Neuronal stem cell (in vitro differentiated cells): ENCODE data around the gene CTSS.

Experiments
- DNase-seq: peaks from one replicate; pipeline ENCODE4 v3.0.0-alpha.2; 2013; ENCODE audit warnings: low spot score
- H2AFZ ChIP-seq: one replicate; pipeline ENCODE4 v1.6.1; 2013; ENCODE audit warnings: mild to moderate bottlenecking, low read length, inconsistent platforms
- H2AK5ac ChIP-seq: 2 replicates; pipeline ENCODE4 v1.6.1; 2013; ENCODE audit warnings: low read depth, mild to moderate bottlenecking, inconsistent platforms, low read length, moderate library complexity, mixed read lengths
- H2BK120ac ChIP-seq: 2 replicates; pipeline ENCODE4 v1.6.1; 2013; ENCODE audit warnings: low read depth, mild to moderate bottlenecking, inconsistent platforms, low read length, moderate library complexity, mixed read lengths
- H2BK12ac ChIP-seq: one replicate; pipeline ENCODE4 v1.6.1; 2013; ENCODE audit warnings: low read length, inconsistent platforms
- H2BK15ac ChIP-seq: 2 replicates; pipeline ENCODE4 v1.6.1; 2013; ENCODE audit warnings: mild to moderate bottlenecking, low read length, inconsistent platforms, mixed read lengths
- H2BK5ac ChIP-seq: one replicate; pipeline ENCODE4 v1.6.1; 2013; ENCODE audit warnings: inconsistent platforms, mild to moderate bottlenecking, low read length, moderate library complexity
- H3K14ac ChIP-seq: one replicate; pipeline ENCODE4 v1.6.1; 2013; ENCODE audit warnings: low read length, inconsistent platforms
- H3K18ac ChIP-seq: 2 replicates; pipeline ENCODE4 v1.6.1; 2013; ENCODE audit warnings: low read length, inconsistent platforms
- H3K23ac ChIP-seq: 2 replicates; pipeline ENCODE4 v1.6.1; 2013; ENCODE audit warnings: low read depth, mild to moderate bottlenecking, mixed read lengths, low read length, inconsistent platforms; ENCODE audit not compliant: poor library complexity
- H3K27ac ChIP-seq: replicated peaks from 3 replicates; pipeline ENCODE4 v1.5.1; 2013; ENCODE audit warnings: low read length, inconsistent platforms
- H3K27me3 ChIP-seq, 3 experiments: 2 replicates each; pipeline ENCODE4 v1.6.1; 2013; ENCODE audit warnings: low read length in 3 of 3, mild to moderate bottlenecking in 2 of 3, inconsistent platforms in 1 of 3, low read depth in 1 of 3, mixed read lengths in 1 of 3, moderate library complexity in 1 of 3; ENCODE audit not compliant: control insufficient read depth in 3 of 3, insufficient read depth in 3 of 3
- H3K36me3 ChIP-seq, 2 donors: replicated peaks in 1 of 2; 2 replicates each; pipeline ENCODE4 v1.6.1; 2013; ENCODE audit warnings: low read length in 2 of 2; ENCODE audit not compliant: control insufficient read depth in 2 of 2, insufficient read depth in 2 of 2
- H3K4ac ChIP-seq: 2 replicates; pipeline ENCODE4 v1.6.1; 2013; ENCODE audit warnings: inconsistent platforms, mild to moderate bottlenecking, low read length, moderate library complexity
- H3K4me1 ChIP-seq, 2 donors: 1 replicate in 1 of 2; 2 replicates in 1 of 2; pipeline ENCODE4 v1.6.1; 2013; ENCODE audit warnings: low read length in 2 of 2, low read depth in 1 of 2; ENCODE audit not compliant: control insufficient read depth in 2 of 2, insufficient read depth in 1 of 2
- H3K4me2 ChIP-seq: one replicate; pipeline ENCODE4 v1.6.1; 2013; ENCODE audit warnings: mild to moderate bottlenecking, low read length, inconsistent platforms; ENCODE audit not compliant: insufficient read depth, poor library complexity, severe bottlenecking
- H3K4me3 ChIP-seq, 2 donors: 2 replicates each; pipeline ENCODE4 v1.5.1; 2013; ENCODE audit warnings: low read length in 2 of 2, mild to moderate bottlenecking in 2 of 2, inconsistent platforms in 1 of 2, moderate library complexity in 1 of 2
- H3K79me1 ChIP-seq: one replicate; pipeline ENCODE4 v1.6.1; 2013; ENCODE audit warnings: low read depth, mild to moderate bottlenecking, inconsistent platforms, low read length, moderate library complexity
- H3K9ac ChIP-seq: one replicate; pipeline ENCODE4 v1.6.1; 2013; ENCODE audit warnings: mild to moderate bottlenecking, low read depth, low read length, inconsistent platforms; ENCODE audit not compliant: poor library complexity
- H3K9me3 ChIP-seq, 2 donors: replicated peaks in 1 of 2; 2 replicates each; pipeline versions ENCODE3 to v1.6.1; 2013; ENCODE audit warnings: low read length in 2 of 2, mild to moderate bottlenecking in 2 of 2, inconsistent platforms in 1 of 2, low read depth in 1 of 2, mixed read lengths in 1 of 2, moderate library complexity in 1 of 2; ENCODE audit not compliant: control insufficient read depth in 2 of 2, insufficient read depth in 1 of 2
- H4K8ac ChIP-seq: one replicate; pipeline ENCODE4 v1.6.1; 2013; ENCODE audit warnings: low read depth, mild to moderate bottlenecking, inconsistent platforms, low read length, moderate library complexity
- H4K91ac ChIP-seq: one replicate; pipeline ENCODE4 v1.6.1; 2013; ENCODE audit warnings: low read length, low read depth, mild to moderate bottlenecking, inconsistent platforms; ENCODE audit not compliant: poor library complexity
- WGBS, 2 donors: extraction: QIAGEN DNeasy Blood & Tissue Kit; methylation state at CpG; one replicate each; pipeline ENCODE4 v1.1.7; 2013; ENCODE audit warnings: missing lambda C conversion rate in 2 of 2, mixed read lengths in 1 of 2; ENCODE audit not compliant: insufficient read length in 2 of 2, insufficient replicate concordance in 1 of 2; ENCODE audit errors: extremely low coverage in 2 of 2; 5-methylcytosine and 5-hydroxymethylcytosine counted together

CTSS gene

DNA sequence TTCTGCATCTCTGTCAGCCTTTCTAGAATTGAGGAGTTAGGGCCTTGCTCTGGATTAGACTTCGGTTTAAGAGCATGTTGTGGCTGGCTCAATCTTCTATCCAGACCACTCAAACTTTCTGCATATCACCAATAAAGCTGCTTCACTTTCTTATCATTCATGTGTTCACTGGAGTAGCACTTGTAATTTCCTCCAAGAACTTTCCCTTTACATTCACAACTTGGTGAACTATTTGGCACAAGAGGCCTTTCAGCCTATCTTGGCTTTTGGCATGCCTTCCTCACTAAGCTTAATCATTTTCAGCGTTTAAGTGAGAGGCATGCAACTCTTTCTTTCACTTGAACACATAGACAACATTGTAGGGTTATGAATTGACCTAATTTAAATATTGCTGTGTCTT is 41.2 kb downstream of the CTSS start:
- no peak overlapping the region for H4K91ac ChIP-seq
- H4K8ac ChIP-seq, result no peak overlapping the region
- no peaks in the 10 kb centered on the region for H3K27me3 ChIP-seq
- no peak overlapping the region for H2BK15ac ChIP-seq
- H3K18ac ChIP-seq, result no peak overlapping the region
- no peaks in the 10 kb centered on the region for H3K79me1 ChIP-seq
- no peak overlapping the region for H2AK5ac ChIP-seq
- no peak overlapping the region for H3K4ac ChIP-seq
- H3K27ac ChIP-seq, result no peak overlapping the region
- no peak overlapping the region for H3K4me3 ChIP-seq
- no peak overlapping the region for H2BK12ac ChIP-seq
- peaks cover 0 to 2% of the 10 kb centered on the region in 2 donors for H3K9me3 ChIP-seq
- no peak overlapping the region for H3K23ac ChIP-seq
- no peaks in the 10 kb centered on the region for H3K4me1 ChIP-seq
- no peaks in the 10 kb centered on the region for H3K36me3 ChIP-seq
- no CpG with 5 or more reads among the region's 2 CpGs for WGBS, 2 donors
- DNase-seq, result no peak
- H3K4me2 ChIP-seq, result no peak overlapping the region
- H2BK5ac ChIP-seq, result no peak overlapping the region
- no peak overlapping the region for H2AFZ ChIP-seq
- H3K9ac ChIP-seq, result no peak overlapping the region
- H2BK120ac ChIP-seq, result no peak overlapping the region
- no peak overlapping the region for H3K14ac ChIP-seq

- peak within 1 kb of the TSS; percentile 83 for H3K18ac ChIP-seq
- H3K9ac ChIP-seq, result no peak within 1 kb of the TSS
- H2AFZ ChIP-seq, result no peak within 1 kb of the TSS
- no peak within 1 kb of the TSS for H3K4ac ChIP-seq
- H2AK5ac ChIP-seq, result no peak within 1 kb of the TSS
- no peak within 1 kb of the TSS for H2BK5ac ChIP-seq
- peak within 1 kb of the TSS; percentile 89 for H3K23ac ChIP-seq
- H3K79me1 ChIP-seq, result no peaks in the 10 kb centered on the region
- no peak for DNase-seq
- no peak within 1 kb of the TSS for H3K4me2 ChIP-seq
- no peak within 1 kb of the TSS for H3K4me3 ChIP-seq
- H3K14ac ChIP-seq, result peak within 1 kb of the TSS; percentile 56
- no peak within 1 kb of the TSS for H3K27ac ChIP-seq
- H2BK12ac ChIP-seq, result no peak within 1 kb of the TSS
- H3K36me3 ChIP-seq, result no peaks in the 10 kb centered on the region
- no CpG with 5 or more reads among the region's 24 CpGs for WGBS, 2 donors
- H2BK120ac ChIP-seq, result no peak within 1 kb of the TSS
- no peak within 1 kb of the TSS for H2BK15ac ChIP-seq
- H3K4me1 ChIP-seq, result no peaks in the 10 kb centered on the region
- H3K27me3 ChIP-seq, result no peaks in the 10 kb centered on the region
- peaks cover 0 to 2% of the 10 kb centered on the region in 2 donors for H3K9me3 ChIP-seq
- H4K91ac ChIP-seq, result no peak within 1 kb of the TSS
- H4K8ac ChIP-seq, result no peak within 1 kb of the TSS
Observed at GRCh38 chr1:150720703-150721102, 44.9 kb downstream of the CTSS start, which contains the start of gene HORMAD1. Gene HORMAD1 (minus strand): TSS chr1:150720895. CDS start chr1:150719505, 1,390 bp downstream.

GRCh38 chr1:150720098-150720497 is 45.5 kb downstream of the CTSS start:
- no peaks in the 10 kb centered on the region for H3K79me1 ChIP-seq
- H3K4ac ChIP-seq, result no peak overlapping the region
- no peak overlapping the region for H3K4me2 ChIP-seq
- H3K27me3 ChIP-seq, result no peaks in the 10 kb centered on the region
- H3K4me3 ChIP-seq, result no peak overlapping the region
- no peak overlapping the region for H3K23ac ChIP-seq
- H3K9ac ChIP-seq, result no peak overlapping the region
- no peak overlapping the region for H2AK5ac ChIP-seq
- H2BK12ac ChIP-seq, result no peak overlapping the region
- no peak for DNase-seq
- no peak overlapping the region for H4K8ac ChIP-seq
- no peak overlapping the region for H2AFZ ChIP-seq
- no peak overlapping the region for H2BK5ac ChIP-seq
- peaks cover 0 to 2% of the 10 kb centered on the region in 2 donors for H3K9me3 ChIP-seq
- no peak overlapping the region for H4K91ac ChIP-seq
- WGBS, 2 donors, result no CpG with 5 or more reads among the region's 21 CpGs
- no peak overlapping the region for H3K14ac ChIP-seq
- H2BK120ac ChIP-seq, result no peak overlapping the region
- H3K27ac ChIP-seq, result no peak overlapping the region
- H2BK15ac ChIP-seq, result no peak overlapping the region
- no peak overlapping the region for H3K18ac ChIP-seq
- H3K4me1 ChIP-seq, result no peaks in the 10 kb centered on the region
- no peaks in the 10 kb centered on the region for H3K36me3 ChIP-seq

- no peak overlapping the region for H3K4me3 ChIP-seq
- H2BK15ac ChIP-seq, result no peak overlapping the region
- no peak overlapping the region for H2AFZ ChIP-seq
- peaks cover 0 to 2% of the 10 kb centered on the region in 2 donors for H3K9me3 ChIP-seq
- 100% methylated on average over 1 of the region's 11 CpGs; no CpG with 5 or more reads in 1 of the 2 donors for WGBS, 2 donors
- H3K27me3 ChIP-seq, result no peaks in the 10 kb centered on the region
- H3K18ac ChIP-seq, result no peak overlapping the region
- H2BK120ac ChIP-seq, result no peak overlapping the region
- no peak overlapping the region for H4K8ac ChIP-seq
- H3K9ac ChIP-seq, result no peak overlapping the region
- no peak overlapping the region for H2BK5ac ChIP-seq
- H3K23ac ChIP-seq, result no peak overlapping the region
- no peak overlapping the region for H2AK5ac ChIP-seq
- no peak overlapping the region for H3K14ac ChIP-seq
- H3K27ac ChIP-seq, result no peak overlapping the region
- H3K4ac ChIP-seq, result no peak overlapping the region
- no peak for DNase-seq
- H3K4me2 ChIP-seq, result no peak overlapping the region
- no peaks in the 10 kb centered on the region for H3K4me1 ChIP-seq
- no peaks in the 10 kb centered on the region for H3K36me3 ChIP-seq
- H3K79me1 ChIP-seq, result no peaks in the 10 kb centered on the region
- H4K91ac ChIP-seq, result no peak overlapping the region
- no peak overlapping the region for H2BK12ac ChIP-seq
Observed at GRCh38 chr1:150718225-150718891, 47.2 kb downstream of the CTSS start.
